NCI-H774 (cell line): Measurements from ENCODE around the gene GLMP.
A peak's percentile ranks its signal among the peaks of the same experiment; 100 is the strongest.
"Not testable (repeated sequence)": the region's sequence is repeated elsewhere in the genome, so short reads cannot be mapped to it uniquely, and the experiment has no call there.

Experiments used
- DNase-seq: peaks from one replicate; lab custom pipeline; 2025; lab: John Stamatoyannopoulos, UW

GLMP gene, protein sequence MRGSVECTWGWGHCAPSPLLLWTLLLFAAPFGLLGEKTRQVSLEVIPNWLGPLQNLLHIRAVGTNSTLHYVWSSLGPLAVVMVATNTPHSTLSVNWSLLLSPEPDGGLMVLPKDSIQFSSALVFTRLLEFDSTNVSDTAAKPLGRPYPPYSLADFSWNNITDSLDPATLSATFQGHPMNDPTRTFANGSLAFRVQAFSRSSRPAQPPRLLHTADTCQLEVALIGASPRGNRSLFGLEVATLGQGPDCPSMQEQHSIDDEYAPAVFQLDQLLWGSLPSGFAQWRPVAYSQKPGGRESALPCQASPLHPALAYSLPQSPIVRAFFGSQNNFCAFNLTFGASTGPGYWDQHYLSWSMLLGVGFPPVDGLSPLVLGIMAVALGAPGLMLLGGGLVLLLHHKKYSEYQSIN

GRCh38 chr1:156295391-156295947, at the start of gene GLMP:
Gene GLMP, minus strand, starts transcription at chr1:156295679. Its CDS starts 34 bp downstream, at chr1:156295645.
- DNase-seq = peak; percentile 31

DNA sequence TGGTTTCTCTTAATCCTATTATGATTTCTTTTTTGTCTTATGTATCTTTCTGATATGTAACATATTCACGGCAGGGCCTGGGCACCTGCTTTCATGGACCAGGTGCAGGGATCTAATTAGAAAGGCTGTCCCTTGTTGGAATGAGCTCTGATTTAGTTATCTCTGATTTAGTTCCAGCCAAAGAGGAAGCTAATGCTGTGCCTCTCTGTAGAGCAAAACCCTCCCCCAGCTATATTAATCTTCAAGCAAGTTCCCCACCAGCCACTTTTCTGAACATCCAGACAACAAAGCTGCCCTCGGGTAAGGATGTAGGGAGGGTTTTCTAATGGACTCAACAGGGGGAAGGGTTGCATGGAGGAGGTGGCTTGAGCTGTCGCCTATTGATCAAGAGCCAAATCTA, 48.9 kb upstream of the GLMP start:
- DNase-seq = no peak

DNA sequence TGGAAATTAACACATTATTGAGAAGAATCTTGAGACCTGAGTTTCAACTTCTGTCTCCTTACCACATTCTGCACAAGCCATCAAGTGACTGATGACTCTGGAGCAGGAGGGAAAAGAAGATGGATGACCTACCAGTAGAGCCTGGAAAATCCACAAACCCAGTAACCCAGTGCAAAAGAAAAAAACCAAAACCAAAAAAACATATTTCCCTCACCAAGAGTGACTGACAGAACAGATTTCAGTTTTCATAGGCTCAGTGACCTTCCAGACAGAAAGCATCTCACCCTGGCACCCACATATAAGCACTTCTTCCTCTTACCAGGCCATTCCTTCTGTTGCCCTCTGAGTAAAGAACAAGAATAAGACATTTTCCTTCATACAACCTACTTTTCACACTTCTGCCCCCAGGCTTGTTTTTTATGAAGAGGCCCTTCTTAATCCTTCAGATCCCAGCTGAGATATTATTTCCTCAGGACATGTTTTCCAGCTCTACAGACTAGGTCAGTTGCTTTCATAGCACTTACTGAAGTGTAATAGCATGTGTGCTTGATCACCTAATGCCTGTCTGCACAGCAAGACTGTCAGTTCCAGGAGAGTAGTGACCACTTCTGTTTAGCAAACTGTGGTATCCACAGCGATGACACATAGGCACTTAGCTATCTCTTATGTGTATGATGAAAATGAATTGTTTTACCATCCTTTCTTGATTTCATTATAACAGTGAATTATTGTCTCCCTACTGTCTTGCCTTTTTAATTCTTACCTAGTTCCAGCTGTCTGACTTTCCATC, 46.9 kb upstream of the GLMP start:
- DNase-seq = no peak

- DNase-seq = peak; percentile 99
Observed at GRCh38 chr1:156338180-156338976, 42.9 kb upstream of the GLMP start, which contains the start of the genes CCT3 and TSACC. Gene CCT3, minus strand, starts transcription at chr1:156338292. Its CDS starts 108 bp downstream, at chr1:156338184. Gene TSACC, plus strand, starts transcription at chr1:156338526. Its CDS starts 1,232 bp downstream, at chr1:156339758.

- no peak for DNase-seq
Observed at GRCh38 chr1:156337888-156338179, 42.4 kb upstream of the GLMP start.

- no peak for DNase-seq
Observed at GRCh38 chr1:156337052-156337887, 41.8 kb upstream of the GLMP start.

DNA sequence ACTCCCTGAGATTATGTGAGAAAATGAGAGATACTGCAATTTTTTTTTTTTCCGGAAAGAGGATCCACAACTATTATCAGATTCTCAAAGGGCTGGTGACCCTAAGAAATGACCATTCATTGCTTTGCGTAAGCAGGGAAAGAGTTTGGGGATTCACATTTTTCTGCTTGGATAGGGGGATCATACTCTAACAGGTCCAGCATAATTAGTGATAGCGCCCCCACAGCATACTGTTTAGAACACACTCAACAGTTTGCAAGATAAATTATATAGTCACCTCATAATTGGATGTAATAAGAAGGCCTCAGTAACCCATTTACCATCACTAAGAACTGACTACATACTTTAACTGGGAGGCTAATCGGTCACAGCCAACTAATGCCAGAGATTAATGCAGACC, 40.8 kb upstream of the GLMP start:
- no peak for DNase-seq

DNA sequence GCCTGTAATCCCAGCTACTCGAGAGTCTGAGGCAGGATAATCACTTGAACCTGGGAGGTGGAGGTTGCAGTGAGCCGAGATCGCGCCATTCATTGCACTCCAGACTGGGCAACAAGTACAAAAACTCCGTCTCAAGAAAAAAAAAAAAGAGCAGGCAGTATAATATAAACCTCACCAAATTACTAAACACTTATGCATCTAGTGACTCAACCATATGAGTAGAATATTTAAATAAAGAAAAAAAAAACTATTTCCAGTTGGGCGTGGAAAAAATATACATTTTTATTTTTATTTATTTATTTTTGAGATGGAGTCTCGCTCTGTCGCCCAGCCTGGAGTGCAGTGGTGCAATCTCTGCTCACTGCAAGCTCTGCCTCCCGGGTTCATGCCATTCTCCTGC, 27.7 kb upstream of the GLMP start:
- not testable (repeated sequence) for DNase-seq

DNA sequence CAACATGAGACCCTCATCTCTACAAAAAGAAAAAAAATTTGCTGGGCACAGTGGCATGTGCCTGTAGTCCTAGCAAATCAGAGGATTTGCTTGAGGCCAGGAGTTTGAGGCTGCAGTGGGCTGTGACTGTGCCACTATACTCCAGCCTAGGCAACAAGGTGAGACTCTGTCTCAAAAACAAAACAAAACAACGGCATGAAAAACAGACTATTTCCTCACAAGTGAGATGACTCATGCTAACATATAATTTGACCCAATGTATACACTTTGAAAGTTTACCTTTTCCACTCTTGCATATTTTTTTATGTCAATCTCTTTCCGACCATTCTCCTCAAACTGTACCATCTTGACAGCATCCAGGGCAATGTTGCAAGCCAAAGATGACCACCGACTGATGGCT, 25.1 kb upstream of the GLMP start:
- no peak for DNase-seq

DNA sequence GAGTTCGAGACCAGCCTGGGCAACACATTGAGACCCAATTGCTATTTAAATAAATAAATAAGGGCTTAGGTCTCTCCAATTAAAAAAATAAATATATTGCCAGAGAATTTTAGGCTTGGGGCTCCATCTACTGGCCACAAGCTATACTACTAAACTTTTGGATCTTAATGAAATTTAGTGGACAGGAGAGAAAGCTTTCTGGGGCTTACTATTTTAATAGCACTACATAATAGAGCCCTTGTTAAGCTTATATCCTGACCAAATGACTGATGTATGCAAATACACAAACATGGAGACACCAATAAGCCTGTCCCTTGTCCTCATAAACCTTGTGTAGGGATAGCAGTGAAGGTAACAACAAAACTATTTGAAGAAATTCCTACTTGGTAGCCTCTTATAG, 24.2 kb upstream of the GLMP start:
- no peak for DNase-seq

GRCh38 chr1:156316909-156317308, 21.4 kb upstream of the GLMP start:
- no peak for DNase-seq

- DNase-seq = no peak
Observed at GRCh38 chr1:156310962-156311361, 15.5 kb upstream of the GLMP start.

DNA sequence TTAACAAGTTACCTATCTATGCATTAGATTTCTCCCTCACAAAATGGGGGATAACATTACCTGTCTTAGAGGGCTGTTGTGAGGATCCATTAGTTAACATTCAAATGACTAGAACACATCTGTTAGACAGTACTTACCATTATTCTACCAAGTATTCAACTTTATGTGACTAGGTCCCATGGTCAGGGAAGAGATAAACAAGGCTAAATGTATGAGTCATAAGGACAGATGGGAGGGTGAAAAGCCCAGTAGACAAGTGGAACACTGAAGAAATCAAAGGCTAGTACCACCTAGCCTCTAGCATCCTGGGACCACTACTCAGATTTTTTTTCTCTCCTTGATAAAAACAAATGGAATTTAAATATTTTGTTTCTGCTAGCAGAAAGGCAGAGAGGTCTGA, 12.6 kb upstream of the GLMP start:
- no peak for DNase-seq

GRCh38 chr1:156305215-156305614, 9.7 kb upstream of the GLMP start:
- DNase-seq = no peak

GRCh38 chr1:156303241-156303640, 7.8 kb upstream of the GLMP start:
- DNase-seq = no peak

GRCh38 chr1:156298852-156299357, 3.4 kb upstream of the GLMP start, which contains the start of gene VHLL:
Gene VHLL, minus strand, starts transcription at chr1:156299307. Its CDS starts 118 bp downstream, at chr1:156299189.
- no peak for DNase-seq

DNA sequence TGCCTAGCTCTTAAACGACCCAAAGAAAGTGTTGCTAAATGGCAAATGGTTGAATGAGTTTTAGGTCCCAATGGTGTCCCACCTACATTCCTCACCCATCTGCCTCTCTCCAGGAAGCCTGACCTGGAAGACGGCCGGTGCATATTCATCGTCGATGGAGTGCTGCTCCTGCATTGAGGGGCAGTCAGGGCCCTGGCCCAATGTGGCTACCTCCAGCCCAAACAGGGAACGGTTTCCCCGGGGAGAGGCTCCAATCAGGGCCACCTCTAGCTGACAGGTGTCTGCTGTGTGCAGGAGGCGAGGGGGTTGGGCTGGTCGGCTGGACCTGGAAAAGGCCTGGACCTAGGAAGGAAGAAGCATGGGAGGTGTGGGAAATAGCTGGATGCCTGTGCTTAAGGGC, 1.6 kb downstream of the GLMP start:
- DNase-seq = no peak

DNA sequence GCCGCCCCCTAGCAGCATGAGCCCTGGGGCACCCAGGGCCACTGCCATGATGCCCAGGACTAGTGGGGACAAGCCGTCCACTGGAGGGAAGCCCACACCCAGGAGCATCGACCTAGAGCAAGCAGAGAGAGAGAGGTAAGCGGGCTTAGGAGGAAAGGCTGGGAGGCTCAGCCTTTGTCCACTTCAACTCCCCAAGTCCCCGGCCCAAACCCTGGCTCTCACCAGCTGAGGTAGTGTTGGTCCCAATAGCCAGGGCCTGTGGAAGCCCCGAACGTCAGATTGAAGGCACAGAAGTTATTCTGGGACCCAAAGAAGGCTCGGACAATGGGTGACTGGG, 2.4 kb downstream of the GLMP start:
- DNase-seq = no peak

- DNase-seq = peak; percentile 46
Observed at GRCh38 chr1:156291226-156292061, 4.0 kb downstream of the GLMP start.

DNA sequence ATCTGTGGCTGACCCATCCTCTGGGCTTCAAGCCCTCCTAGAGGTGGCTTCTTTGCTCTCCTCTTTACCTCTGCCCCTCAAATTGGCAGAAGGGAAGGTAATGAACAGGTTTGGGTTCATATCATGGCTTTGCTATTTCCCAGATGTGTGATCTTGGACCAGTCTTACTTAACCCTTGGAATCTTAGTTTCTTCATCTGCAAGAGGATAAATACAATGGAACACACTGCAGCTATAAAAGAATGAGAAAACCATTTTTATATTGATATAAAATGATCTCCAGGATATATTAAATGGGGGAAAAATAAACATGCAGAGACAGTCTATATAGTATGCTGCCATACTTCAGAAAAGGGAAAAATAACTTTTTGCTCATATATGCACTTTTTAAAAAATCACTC, 5.6 kb downstream of the GLMP start:
- no peak for DNase-seq
